NCI-H2196 treated with DMSO at 0.1 percent for 48 hours (cell line): Measurements from ENCODE around the gene PROC.

ENCODE experiments used
- DNase-seq: peaks from one replicate; lab custom pipeline; 2025; ENCODE audit not compliant: unreplicated experiment; lab: John Stamatoyannopoulos, UW

PROC gene

DNA sequence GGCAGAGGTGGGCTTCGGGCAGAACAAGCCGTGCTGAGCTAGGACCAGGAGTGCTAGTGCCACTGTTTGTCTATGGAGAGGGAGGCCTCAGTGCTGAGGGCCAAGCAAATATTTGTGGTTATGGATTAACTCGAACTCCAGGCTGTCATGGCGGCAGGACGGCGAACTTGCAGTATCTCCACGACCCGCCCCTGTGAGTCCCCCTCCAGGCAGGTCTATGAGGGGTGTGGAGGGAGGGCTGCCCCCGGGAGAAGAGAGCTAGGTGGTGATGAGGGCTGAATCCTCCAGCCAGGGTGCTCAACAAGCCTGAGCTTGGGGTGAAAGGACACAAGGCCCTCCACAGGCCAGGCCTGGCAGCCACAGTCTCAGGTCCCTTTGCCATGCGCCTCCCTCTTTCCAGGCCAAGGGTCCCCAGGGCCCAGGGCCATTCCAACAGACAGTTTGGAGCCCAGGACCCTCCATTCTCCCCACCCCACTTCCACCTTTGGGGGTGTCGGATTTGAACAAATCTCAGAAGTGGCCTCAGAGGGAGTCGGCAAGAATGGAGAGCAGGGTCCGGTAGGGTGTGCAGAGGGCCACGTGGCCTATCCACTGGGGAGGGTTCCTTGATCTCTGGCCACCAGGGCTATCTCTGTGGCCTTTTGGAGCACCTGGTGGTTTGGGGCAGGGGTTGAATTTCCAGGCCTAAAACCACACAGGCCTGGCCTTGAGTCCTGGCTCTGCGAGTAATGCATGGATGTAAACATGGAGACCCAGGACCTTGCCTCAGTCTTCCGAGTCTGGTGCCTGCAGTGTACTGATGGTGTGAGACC lies at the start of gene PROC:
Gene PROC (plus strand): TSS at position 128 of the 812 bp plus-strand sequence. CDS start 1,516 bp downstream, outside the sequence.
- no peak for DNase-seq

DNA sequence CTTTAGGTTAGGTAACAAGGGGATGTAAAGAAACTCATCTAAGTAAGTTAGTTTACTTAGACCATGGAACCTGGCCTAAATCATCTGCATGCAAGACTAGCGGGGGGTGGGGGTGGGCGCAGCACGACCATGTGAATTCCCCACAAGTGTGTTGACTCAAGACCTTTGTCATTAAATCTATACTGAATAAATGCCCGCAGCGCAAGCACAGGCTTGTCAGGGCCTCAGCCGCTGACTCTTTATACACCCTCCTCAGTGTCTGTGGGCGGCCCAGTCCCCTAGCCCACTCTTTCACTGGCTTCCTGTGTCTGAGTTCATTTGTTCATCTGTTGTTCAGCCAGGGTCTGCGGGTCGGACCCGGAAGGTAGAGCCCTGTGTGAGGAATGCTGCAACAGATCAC lies 48.2 kb upstream of the PROC start:
- no peak for DNase-seq

GRCh38 chr2:127371037-127371436 lies 47.2 kb upstream of the PROC start:
- DNase-seq = no peak

- no peak for DNase-seq
These were observed 44.7 kb upstream of the PROC start for GRCh38 chr2:127373362-127374083.

DNA sequence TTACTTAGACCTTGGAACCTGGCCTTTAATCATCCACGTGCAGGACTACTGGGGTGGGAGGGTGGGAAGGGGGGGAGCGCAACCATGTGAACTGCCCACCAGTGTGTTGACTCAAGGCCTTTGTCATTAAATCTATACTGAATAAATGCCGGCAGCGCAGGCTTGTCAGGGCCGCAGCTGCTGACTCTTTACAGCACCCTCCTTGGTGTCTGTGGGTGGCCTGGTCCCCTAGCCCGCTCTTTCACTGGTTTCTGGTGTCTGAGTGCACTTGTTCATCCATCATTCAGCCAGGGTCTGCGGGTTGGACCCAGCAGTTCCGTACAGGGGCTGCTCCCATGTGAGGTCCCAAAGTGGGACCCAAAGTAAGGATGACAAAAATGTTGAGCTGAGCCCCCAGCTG lies 42.0 kb upstream of the PROC start:
- no peak for DNase-seq

- DNase-seq = no peak
These were observed 41.0 kb upstream of the PROC start for GRCh38 chr2:127377262-127377661.

DNA sequence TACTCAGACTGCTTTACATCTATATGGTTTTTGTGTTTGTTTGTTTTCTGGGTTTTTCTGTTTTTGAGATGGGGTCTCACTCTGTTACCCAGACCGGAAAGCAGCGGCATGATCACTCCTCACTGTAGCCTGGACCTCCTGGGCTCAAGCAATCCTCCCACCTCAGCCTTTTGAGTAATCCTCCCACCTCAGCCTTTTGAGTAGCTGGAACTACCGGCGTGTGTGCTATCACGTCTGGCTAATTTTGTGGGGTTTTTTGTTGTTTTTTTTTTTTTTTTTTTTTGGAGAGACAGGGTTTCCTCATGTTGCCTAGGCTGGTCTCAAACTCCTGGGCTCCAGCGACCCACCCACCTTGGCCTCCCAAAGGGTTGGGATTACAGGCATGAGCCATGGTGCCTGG lies 39.5 kb upstream of the PROC start:
- DNase-seq = no peak

DNA sequence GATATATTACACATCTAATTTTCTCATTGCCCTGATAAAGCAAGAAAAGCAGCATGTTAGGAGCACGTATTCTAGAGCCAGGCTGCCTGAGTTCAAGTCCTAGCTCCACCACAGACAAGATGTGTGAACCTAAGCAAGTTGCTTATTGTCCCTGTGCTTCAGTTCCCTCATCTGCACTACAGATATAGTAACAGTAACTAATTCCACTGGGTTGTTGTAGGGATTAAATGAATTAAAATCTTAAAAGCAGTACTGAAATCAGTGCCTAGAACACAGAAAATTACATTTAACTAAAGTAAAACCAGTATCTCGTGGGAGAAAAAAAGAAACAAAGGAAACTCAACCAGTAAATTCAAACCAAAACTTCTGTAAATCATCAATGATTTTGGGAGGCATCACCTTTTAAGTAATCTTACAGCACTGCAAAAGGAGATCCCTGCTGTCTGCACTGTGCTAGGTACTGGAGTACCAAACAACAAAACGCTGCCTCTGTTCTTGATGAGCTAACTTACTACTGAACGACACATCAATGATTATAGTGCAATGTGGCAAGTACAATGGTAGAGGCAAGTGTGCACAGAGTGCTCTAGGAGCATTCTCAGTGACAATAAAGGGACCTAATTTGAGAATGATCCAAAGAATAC lies 38.4 kb upstream of the PROC start:
- no peak for DNase-seq

GRCh38 chr2:127381762-127382161 lies 36.5 kb upstream of the PROC start:
- no peak for DNase-seq

- DNase-seq = no peak
These were observed 35.4 kb upstream of the PROC start for GRCh38 chr2:127382831-127383230.

DNA sequence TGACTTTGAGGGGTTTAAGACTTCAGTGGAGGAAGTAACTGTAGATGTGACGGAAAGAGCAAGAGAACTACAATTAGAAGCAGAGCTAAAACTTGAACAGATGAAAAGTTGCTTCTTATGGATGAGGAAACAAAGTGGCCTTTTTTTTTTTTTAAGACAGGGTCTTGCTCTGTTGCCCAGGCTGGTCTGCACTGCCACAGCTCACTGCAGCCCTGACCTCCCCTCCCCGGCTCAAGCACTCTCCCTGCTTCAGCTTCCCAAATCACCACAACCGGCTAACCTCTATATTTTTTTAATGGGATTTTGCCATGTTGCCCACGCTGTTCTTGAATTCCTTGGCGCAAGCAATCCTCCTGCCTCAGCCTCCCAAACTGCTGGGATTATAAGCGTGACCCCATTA lies 33.7 kb upstream of the PROC start:
- DNase-seq = no peak

GRCh38 chr2:127386246-127386645 lies 32.0 kb upstream of the PROC start:
- no peak for DNase-seq

GRCh38 chr2:127386764-127387654 lies 31.2 kb upstream of the PROC start:
- DNase-seq = peak; percentile 64

DNA sequence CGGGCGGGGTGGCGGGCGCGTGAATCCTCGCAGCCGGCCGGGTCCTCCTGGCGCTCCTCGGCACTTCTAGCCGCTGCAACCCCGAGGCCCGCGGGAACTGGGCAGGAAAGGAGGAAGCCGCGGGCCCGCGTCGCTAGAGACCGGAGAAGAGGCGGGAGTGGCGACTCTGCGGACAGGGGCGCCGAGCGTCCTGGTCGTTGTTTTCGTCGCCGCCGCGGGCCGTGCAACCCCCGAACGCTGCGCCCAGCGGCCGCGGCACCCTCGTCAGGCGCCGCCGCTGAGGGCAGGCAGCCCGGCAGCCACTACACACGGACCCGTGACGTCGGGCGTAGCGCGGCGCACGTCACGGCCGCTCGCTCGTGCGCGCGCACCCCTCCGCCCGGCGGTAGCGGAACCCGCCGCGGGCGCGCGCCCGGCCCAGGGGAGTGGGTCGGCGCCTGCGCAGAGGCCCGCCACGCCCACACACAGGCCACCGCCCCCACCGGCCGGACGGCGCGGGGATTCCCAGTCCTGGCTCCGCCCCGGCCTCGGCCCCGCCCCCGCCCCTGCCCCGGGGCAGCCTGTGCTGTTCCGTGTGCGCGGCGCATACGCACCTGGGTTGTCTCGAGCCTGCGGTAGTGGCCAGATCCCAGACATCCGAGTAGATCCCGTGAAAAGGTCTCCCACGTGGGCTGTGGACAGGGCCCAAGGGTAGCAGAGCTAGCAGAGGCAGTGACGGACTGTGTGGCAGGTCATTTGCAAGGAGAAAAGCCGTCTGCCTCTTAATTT lies 30.4 kb upstream of the PROC start, which contains the start of gene MAP3K2:
Gene MAP3K2 (minus strand): TSS at position 321 of the 768 bp plus-strand sequence. CDS start 44,846 bp downstream, outside the sequence.
- DNase-seq = peak; percentile 87

DNA sequence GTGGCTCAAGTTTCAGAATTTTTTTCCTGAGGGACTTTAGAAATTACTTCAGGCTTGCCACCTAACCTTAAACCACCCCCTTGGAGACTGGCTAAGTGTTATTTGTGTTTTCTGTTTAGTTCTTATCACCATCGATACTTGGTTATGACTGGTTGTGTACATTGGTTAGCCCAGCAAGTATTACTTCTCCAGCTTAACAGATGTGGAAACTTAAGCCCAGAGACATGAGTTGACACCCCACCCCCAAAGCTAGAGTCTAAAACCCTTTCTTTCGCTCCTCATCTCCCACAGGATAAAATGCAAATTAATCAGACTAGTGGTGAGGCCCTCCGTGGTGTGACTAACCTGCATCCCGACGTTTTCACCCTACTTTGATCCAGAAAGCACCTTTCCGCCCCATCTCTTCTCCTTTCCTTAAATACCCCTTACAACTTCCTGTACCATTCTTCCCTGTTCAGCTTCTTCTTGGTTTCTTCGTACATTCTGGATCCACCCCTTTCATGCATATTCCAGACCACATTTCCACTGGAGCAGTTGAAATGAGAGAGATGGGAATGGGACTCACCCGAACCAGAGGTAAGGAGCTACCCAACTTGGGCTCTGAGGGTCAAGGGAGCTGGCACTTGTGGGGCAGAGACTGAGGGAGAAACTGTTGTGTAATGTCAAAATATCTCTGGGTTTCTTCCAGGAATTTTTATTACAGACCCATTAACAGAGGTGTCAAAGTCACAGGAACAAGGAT lies 29.6 kb upstream of the PROC start:
- no peak for DNase-seq

DNA sequence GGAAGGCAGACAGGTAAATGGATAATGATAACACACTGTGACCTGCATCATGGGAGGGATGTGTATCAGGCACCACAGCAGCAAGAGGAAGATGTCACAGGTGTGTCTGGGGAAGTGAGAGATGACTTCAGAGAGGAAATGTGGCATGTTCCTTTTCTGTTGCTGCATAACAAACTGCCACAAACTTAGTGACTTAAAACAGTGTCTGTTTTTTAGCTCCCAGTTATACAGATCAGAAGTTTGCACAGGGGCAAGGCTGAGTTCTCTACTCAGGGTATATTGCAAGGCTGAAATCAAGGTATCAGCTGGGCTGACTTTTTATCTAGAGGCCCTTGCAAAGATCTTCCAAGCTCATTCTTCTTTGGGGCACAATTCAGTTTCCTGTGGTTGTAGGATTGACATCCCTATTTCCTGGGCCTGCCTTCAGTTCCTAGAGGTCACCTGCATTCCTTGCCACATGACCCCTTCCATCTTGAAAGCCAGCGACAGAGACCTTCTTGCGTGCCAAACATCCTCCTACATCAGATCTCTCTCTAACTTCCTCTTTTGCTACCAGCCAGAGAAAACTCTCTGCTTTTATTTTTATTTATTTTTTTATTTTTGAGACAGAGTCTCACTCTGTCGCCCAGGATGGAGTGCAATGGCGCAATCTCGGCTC lies 28.3 kb upstream of the PROC start:
- DNase-seq = no peak

GRCh38 chr2:127392133-127392827 lies 25.9 kb upstream of the PROC start:
- DNase-seq = no peak
